Fibroblast of lung (primary cell): ENCODE measurements around the gene TEAD2.

Source experiments
- CTCF ChIP-seq, 2 donors: IDR thresholded peaks in 1 of 2; conservative IDR thresholded peaks in 1 of 2; 1 replicate in 1 of 2; 2 replicates in 1 of 2; pipeline ENCODE4 v1.5.1; 2011 to 2012; ENCODE audit warnings: low read length in 2 of 2, control low read depth in 1 of 2, inconsistent platforms in 1 of 2, low read depth in 1 of 2, mild to moderate bottlenecking in 1 of 2
- EZH2 ChIP-seq: IDR thresholded peaks from 2 replicates; pipeline ENCODE4 v1.5.1; 2012; ENCODE audit warnings: low read length, control low read depth, mild to moderate bottlenecking; ENCODE audit errors: missing control alignments

GRCh38 chr19:49338023-49338677 lies 24.1 kb downstream of the TEAD2 start:
- TF ChIP-seq CTCF (conservative IDR thresholded peaks at IDR 0.05 in 1 of 2, IDR thresholded peaks at IDR 0.05 in 1 of 2; ENCODE audit: low read depth in 1 of 2, low read length in 2 of 2) = no peak
- no peak for TF ChIP-seq EZH2
